NB4 (cell line): ENCODE data around the gene UTS2B.

Experiments
- POLR2A ChIP-seq: IDR thresholded peaks from 2 replicates; pipeline ENCODE4 v1.6.1; 2011; ENCODE audit warnings: mild to moderate bottlenecking; ENCODE audit not compliant: insufficient read length; ENCODE audit errors: extremely low read depth
- TF ChIP-seq, protein P1 (sequence below): IDR thresholded peaks from one replicate; pipeline ENCODE4 v1.5.1; 2012; ENCODE audit warnings: low read depth, low read length

DNA sequence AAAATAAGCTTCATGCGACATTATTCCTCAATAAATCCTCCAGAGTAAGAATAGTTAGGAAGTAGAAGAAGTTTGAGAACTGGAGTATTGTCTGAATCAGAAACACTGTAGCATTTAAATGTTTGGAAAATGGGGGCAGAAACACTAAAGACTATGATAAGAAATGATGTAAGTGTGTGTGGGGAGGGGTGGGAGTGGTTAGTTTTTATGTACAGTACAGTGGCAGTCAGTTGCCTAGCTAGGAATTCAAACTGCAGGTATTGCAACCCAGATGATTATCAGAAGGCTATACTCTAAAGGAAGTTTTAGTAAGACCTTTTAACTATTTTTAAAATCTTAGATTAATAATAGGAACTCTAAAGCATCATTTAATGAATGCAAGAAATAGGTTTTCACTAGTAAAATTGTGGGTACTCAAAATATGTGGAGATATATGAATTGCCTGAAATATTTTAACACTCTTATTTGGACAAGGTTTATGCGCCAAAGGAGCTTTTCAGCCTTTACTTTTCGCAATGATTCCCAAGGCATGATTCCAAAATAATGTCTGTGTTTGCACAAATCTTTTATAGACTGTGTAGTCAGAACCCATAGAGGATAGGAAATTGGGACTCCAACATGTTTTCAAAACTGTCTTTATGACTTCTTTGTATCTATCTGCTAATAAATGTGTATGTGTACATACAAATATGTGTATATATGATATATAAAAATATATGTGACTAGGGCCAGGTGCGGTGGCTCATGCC, 9.1 kb downstream of the UTS2B start:
- TF ChIP-seq, protein P1, sequence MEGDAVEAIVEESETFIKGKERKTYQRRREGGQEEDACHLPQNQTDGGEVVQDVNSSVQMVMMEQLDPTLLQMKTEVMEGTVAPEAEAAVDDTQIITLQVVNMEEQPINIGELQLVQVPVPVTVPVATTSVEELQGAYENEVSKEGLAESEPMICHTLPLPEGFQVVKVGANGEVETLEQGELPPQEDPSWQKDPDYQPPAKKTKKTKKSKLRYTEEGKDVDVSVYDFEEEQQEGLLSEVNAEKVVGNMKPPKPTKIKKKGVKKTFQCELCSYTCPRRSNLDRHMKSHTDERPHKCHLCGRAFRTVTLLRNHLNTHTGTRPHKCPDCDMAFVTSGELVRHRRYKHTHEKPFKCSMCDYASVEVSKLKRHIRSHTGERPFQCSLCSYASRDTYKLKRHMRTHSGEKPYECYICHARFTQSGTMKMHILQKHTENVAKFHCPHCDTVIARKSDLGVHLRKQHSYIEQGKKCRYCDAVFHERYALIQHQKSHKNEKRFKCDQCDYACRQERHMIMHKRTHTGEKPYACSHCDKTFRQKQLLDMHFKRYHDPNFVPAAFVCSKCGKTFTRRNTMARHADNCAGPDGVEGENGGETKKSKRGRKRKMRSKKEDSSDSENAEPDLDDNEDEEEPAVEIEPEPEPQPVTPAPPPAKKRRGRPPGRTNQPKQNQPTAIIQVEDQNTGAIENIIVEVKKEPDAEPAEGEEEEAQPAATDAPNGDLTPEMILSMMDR, result no peak
- no peak for TF ChIP-seq POLR2A
